Measurements from ENCODE around the gene CALHM4. TPM values are rescaled to one million over a fixed set of nuclear protein-coding genes. Genes with fewer than 3 reads are reported as not detected.

The CALHM4 gene
- total and polyA plus RNA-seq, 11 donors: 0.10 to 0.67 TPM; not detected in 9

- H3K27ac ChIP-seq: peak overlapping the region in 1 of 12 donors; percentile 3
- no peak for ATAC-seq
- no peaks in the 10 kb centered on the region for H3K9me3 ChIP-seq
- intact Hi-C loops (cut with DNase I): loop anchor here in 6 of 10 donors (10.0 kb wide), 4 partner anchors 284 to 454 kb away; partner anchors contain the start of gene TSPYL1 (in 2 of the 6)
- no peaks in the 10 kb centered on the region for H3K27me3 ChIP-seq
- no peak overlapping the region for H3K4me3 ChIP-seq
- peaks cover 0 to 5% (median 0%) of the 10 kb centered on the region in 9 donors for H3K36me3 ChIP-seq
- WGBS, 4 donors: 57 to 66% (median 65%) methylated on average over 7 of the region's 7 CpGs
- H3K4me1 ChIP-seq: peaks cover 3 to 41% (median 29%) of the 10 kb centered on the region in 12 donors
- TF ChIP-seq CTCF (IDR thresholded peaks at IDR 0.05): no peak
- no peak for TF ChIP-seq POLR2A (IDR thresholded peaks at IDR 0.05)
- no peak for DNase-seq
Observed at GRCh38 chr6:116568821-116569755, 15.5 kb downstream of the CALHM4 start.

DNA sequence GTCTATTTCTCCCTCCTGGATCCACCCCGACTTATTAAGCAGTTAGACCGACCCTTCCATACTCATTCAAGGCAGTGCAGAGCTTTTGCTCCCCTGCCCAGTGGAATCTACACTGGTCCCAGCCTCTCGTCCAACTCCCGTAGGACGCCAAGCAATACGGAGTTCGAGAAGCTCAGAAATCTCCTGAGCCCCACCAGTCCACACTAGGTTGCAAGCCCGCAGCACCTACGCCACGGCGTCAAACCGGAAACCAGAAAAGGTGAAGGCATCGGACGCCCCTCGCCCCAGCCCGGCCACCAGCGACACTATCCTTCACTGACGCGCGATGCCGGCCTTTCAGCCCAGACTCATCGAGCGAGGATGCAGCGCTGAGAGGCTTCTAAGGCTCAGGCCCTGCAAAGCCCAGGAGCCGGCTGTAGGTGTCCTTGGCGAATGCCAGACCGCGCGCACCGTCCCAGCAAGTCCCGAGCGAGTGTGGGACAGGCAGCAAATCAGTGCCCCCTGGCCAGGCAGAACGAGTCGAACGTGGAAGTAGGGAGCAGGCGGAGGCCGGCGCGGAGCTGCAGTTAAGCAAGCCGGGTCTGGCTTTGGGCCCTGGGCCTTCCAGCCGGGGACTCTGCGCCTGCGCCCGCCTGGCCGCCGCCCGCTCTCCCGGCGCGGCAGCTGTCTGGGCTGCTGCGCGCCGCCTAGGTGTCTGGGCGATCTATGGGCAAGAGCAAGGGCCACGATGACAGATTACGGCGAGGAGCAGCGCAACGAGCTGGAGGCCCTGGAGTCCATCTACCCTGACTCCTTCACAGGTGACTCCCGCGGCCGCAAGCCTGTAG is 17.5 kb downstream of the CALHM4 start, which contains the start of gene RWDD1:
RWDD1 (plus strand) TSS at position 649 of the 827 bp plus-strand sequence; CDS start at position 728, 79 bp downstream.
- Histone ChIP-seq H3K4me1 (peaks cover 3 to 43% (median 29%) of the 10 kb centered on the region in 12 donors), H3K9me3 (no peaks in the 10 kb centered on the region), H3K27me3 (no peaks in the 10 kb centered on the region), H3K4me3 (peak within 1 kb of the TSS; percentile 65 to 97 (median 80)), H3K27ac (peak within 1 kb of the TSS; percentile 73 to 96 (median 90)), H3K36me3 (peaks cover 0 to 21% (median 12%) of the 10 kb centered on the region in 9 donors)
- DNase-seq (peak; percentile 99 to 100 (median 100)), ATAC-seq (peak; percentile 97 to 99 (median 99))
- 0% methylated on average over 25 to 62 of the region's 62 CpGs for WGBS, 4 donors
- peak in 1 of 12 donors; percentile 25 for TF ChIP-seq CTCF (IDR thresholded peaks at IDR 0.05)
- peak; percentile 15 to 84 for TF ChIP-seq POLR2A (IDR thresholded peaks at IDR 0.05)
- intact Hi-C loops (cut with DNase I): loop anchor here in 2 of 10 donors (5.0 kb wide), 2 partner anchors 34 to 294 kb away; partner anchors contain the start of gene TSPYL1 (in 1 of the 2)

DNA sequence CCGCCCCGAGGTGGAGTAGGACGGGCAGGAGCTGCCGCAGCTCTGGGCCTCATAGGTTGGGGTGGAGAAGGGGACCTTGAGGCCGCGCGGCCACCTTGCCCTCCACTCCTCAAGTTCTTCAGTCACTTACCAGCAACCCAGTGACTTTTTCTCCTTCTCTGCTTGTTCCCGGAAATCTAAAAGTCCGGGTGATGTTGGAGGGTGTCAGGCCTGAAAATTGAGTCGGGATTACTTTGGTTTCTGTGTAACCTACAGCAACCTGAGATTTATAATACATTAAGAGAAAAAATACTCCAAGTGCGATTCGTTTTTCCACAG is 18.1 kb downstream of the CALHM4 start:
- Histone ChIP-seq H3K27me3 (no peaks in the 10 kb centered on the region), H3K4me3 (peak overlapping the region; percentile 65 to 97 (median 80)), H3K4me1 (peaks cover 3 to 43% (median 30%) of the 10 kb centered on the region in 12 donors), H3K27ac (peak overlapping the region; percentile 73 to 96 (median 90)), H3K36me3 (peaks cover 0 to 27% (median 16%) of the 10 kb centered on the region in 9 donors), H3K9me3 (no peaks in the 10 kb centered on the region)
- 0% methylated on average over 9 to 12 of the region's 12 CpGs for WGBS, 4 donors
- intact Hi-C loops (cut with DNase I): loop anchor here in 2 of 10 donors (5.0 kb wide), 2 partner anchors 34 to 294 kb away; partner anchors contain the start of gene TSPYL1 (in 1 of the 2)
- ATAC-seq (peak in 2 of 4 donors; percentile 8 to 29), DNase-seq (no peak)
- TF ChIP-seq POLR2A (IDR thresholded peaks at IDR 0.05) (no peak), CTCF (IDR thresholded peaks at IDR 0.05) (no peak)
